Neural progenitor cell (in vitro differentiated cells): ENCODE data around the gene RWDD2A. TPM values are rescaled to one million over a fixed set of nuclear protein-coding genes. Genes with fewer than 3 reads are reported as not detected.

Experiments used
- DNase-seq: peaks from one replicate; pipeline ENCODE4 v3.0.0-alpha.2; 2016; ENCODE audit warnings: low spot score
- H2AFZ ChIP-seq: fragments of 200-600 bp; sonication (generic); replicated peaks from 2 replicates; pipeline ENCODE4 v1.6.1; 2016; ENCODE audit warnings: antibody characterized with exemption
- H3F3A ChIP-seq: fragments of 200-600 bp; sonication (generic); 2 replicates; pipeline ENCODE4 v1.6.1; 2016; ENCODE audit warnings: antibody characterized with exemption, low read depth
- H3K27ac ChIP-seq: fragments of 200-600 bp; sonication (generic); 2 replicates; pipeline ENCODE4 v1.5.1; 2016; ENCODE audit warnings: mild to moderate bottlenecking
- H3K27me3 ChIP-seq: fragments of 200-600 bp; sonication (generic); 2 replicates; pipeline ENCODE4 v1.6.1; 2016; ENCODE audit warnings: mild to moderate bottlenecking, moderate library complexity
- H3K36me3 ChIP-seq: fragments of 200-600 bp; sonication (generic); 2 replicates; pipeline ENCODE4 v1.5.1; 2016
- H3K4me1 ChIP-seq: fragments of 200-600 bp; sonication (generic); 2 replicates; pipeline ENCODE4 v1.6.1; 2016; ENCODE audit warnings: mixed run types
- H3K4me2 ChIP-seq: fragments of 200-600 bp; sonication (generic); 2 replicates; pipeline ENCODE4 v1.6.1; 2016
- H3K4me3 ChIP-seq: fragments of 200-600 bp; sonication (generic); 2 replicates; pipeline ENCODE4 v1.5.1; 2016
- H3K79me2 ChIP-seq: fragments of 200-600 bp; sonication (generic); 2 replicates; pipeline ENCODE4 v1.6.1; 2016; ENCODE audit warnings: low read depth
- H3K9ac ChIP-seq: fragments of 200-600 bp; sonication (generic); 2 replicates; pipeline ENCODE4 v1.6.1; 2016
- H3K9me3 ChIP-seq: fragments of 200-600 bp; sonication (generic); 2 replicates; pipeline ENCODE4 v1.5.1; 2016; ENCODE audit warnings: low read depth
- H4K20me1 ChIP-seq: fragments of 200-600 bp; sonication (generic); 2 replicates; pipeline ENCODE4 v1.6.1; 2016; ENCODE audit warnings: low read depth
- H3K27ac Mint-ChIP-seq: 3 replicates; pipeline ENCODE4 v1.8.0; 2021; ENCODE audit warnings: mixed read lengths
- H3K27me3 Mint-ChIP-seq: 2 replicates; pipeline ENCODE4 v1.8.0; 2022; ENCODE audit warnings: low read depth, mild to moderate bottlenecking, inconsistent platforms, moderate library complexity, mixed read lengths; ENCODE audit not compliant: insufficient read depth
- H3K36me3 Mint-ChIP-seq: 3 replicates; pipeline ENCODE4 v1.8.0; 2021; ENCODE audit warnings: mixed read lengths
- H3K4me1 Mint-ChIP-seq: 3 replicates; pipeline ENCODE4 v1.8.0; 2021; ENCODE audit warnings: mixed read lengths
- H3K4me3 Mint-ChIP-seq: 3 replicates; pipeline ENCODE4 v1.8.0; 2021; ENCODE audit warnings: mild to moderate bottlenecking, moderate library complexity, mixed read lengths
- H3K9me3 Mint-ChIP-seq: 3 replicates; pipeline ENCODE4 v1.8.0; 2020; ENCODE audit warnings: mixed read lengths
- CTCF ChIP-seq: fragments of 200-600 bp; sonication (generic); IDR thresholded peaks from 2 replicates; pipeline ENCODE4 v1.5.1; 2017; ENCODE audit warnings: antibody characterized with exemption, mild to moderate bottlenecking
- EZH2 ChIP-seq: fragments of 200-600 bp; sonication (generic); IDR thresholded peaks from 2 replicates; pipeline ENCODE4 v1.6.1; 2017; ENCODE audit warnings: antibody characterized with exemption, mild to moderate bottlenecking, moderate library complexity
- EZH2phosphoT487 ChIP-seq: fragments of 200-600 bp; sonication (generic); IDR thresholded peaks from 2 replicates; pipeline ENCODE4 v1.6.1; 2017; ENCODE audit warnings: antibody characterized with exemption
- total RNA-seq: library from RNA; depleted of rRNA; stranded (reverse); fragments of >200 nt; gene quantifications from 2 replicates; pipeline ENCODE4 v1.2.3, GENCODE V29; 2015; ENCODE audit warnings: low replicate concordance

Gene RWDD2A
- total RNA-seq, 1 donor from 2014 or later = 8.5 TPM

DNA sequence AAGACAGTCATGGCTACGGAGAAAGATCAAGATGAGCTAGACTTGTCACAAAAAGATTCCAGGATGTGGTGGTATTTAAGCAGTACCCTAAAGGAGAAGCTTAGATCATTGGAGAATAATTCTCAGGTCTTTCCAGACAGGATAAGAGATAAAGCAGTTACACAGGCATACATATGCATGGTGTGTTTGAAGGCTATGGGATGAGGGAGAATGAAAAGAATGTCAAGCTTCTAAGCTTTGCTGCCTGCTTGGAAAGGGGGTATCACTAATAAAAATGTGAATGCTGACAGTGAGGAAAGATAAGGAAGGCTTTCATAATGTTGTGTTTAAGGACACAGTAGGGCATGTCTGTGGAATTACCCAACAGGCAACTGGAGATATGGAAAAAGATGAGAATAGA lies 28.1 kb downstream of the RWDD2A start:
- H3K27ac Mint-ChIP-seq = no peak overlapping the region
- H3K79me2 ChIP-seq = no peaks in the 10 kb centered on the region
- no peak overlapping the region for H3K9ac ChIP-seq

DNA sequence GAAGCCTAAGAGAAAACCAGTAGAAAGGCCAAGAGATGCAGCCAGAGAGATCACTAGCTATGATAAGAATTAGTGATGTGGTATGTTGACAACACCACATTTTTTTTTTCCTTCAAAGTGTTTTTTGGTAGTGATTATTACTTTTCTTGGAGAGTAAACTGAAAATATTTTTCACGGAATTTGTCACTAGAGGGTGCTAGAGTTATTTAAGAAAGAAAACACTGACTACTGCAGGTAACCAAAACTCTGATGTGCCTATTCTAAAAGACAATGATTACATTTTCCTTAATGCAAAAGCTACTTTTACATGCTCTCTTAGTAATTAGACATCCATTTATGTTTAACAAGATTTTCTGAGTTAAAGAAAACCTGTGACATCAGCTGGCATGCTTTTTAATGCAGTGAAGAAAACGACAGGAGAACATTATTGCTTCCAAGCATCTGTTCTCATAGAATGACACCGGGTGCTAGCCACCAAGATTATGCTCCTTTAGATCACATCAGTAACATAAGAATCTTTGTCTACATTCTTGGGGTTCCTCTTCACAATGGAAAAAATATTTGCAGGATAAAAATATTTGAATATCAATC lies 28.8 kb downstream of the RWDD2A start:
- Mint-ChIP-seq H3K27me3 (no peaks in the 10 kb centered on the region), H3K4me1 (no peaks in the 10 kb centered on the region), H3K27ac (no peak overlapping the region), H3K36me3 (no peaks in the 10 kb centered on the region), H3K9me3 (no peaks in the 10 kb centered on the region), H3K4me3 (no peak overlapping the region)
- Histone ChIP-seq H3K79me2 (no peaks in the 10 kb centered on the region), H3F3A (no peaks in the 10 kb centered on the region), H3K36me3 (no peaks in the 10 kb centered on the region), H3K27me3 (no peaks in the 10 kb centered on the region), H4K20me1 (no peaks in the 10 kb centered on the region), H3K27ac (no peak overlapping the region), H3K4me3 (no peak overlapping the region), H3K9me3 (no peaks in the 10 kb centered on the region), H3K4me2 (no peak overlapping the region), H3K4me1 (no peaks in the 10 kb centered on the region), H3K9ac (no peak overlapping the region), H2AFZ (no peak overlapping the region)
- TF ChIP-seq CTCF = peak; percentile 73
- no peak for TF ChIP-seq EZH2
- DNase-seq = peak; percentile 65

More for the DNA sequence above, 28.1 kb downstream of the RWDD2A start:
- DNase-seq = no peak
- H3K4me1 Mint-ChIP-seq = no peaks in the 10 kb centered on the region
- Histone ChIP-seq H3K36me3 (no peaks in the 10 kb centered on the region), H3F3A (no peaks in the 10 kb centered on the region), H3K27me3 (no peaks in the 10 kb centered on the region), H2AFZ (no peak overlapping the region), H3K4me1 (no peaks in the 10 kb centered on the region), H3K4me2 (no peak overlapping the region), H3K4me3 (no peak overlapping the region), H3K27ac (no peak overlapping the region), H4K20me1 (no peaks in the 10 kb centered on the region), H3K9me3 (no peaks in the 10 kb centered on the region)
- H3K4me3 Mint-ChIP-seq = no peak overlapping the region
- no peaks in the 10 kb centered on the region for H3K9me3 Mint-ChIP-seq
- H3K36me3 Mint-ChIP-seq = no peaks in the 10 kb centered on the region
- H3K27me3 Mint-ChIP-seq = no peaks in the 10 kb centered on the region
- TF ChIP-seq EZH2 (no peak), CTCF (no peak), EZH2phosphoT487 (no peak)

GRCh38 chr6:83226517-83226916 lies 33.4 kb downstream of the RWDD2A start:
- Histone ChIP-seq H3K4me2 (no peak overlapping the region), H3K9ac (no peak overlapping the region), H3K4me1 (no peaks in the 10 kb centered on the region), H3K9me3 (no peaks in the 10 kb centered on the region), H3F3A (no peaks in the 10 kb centered on the region), H2AFZ (no peak overlapping the region), H3K36me3 (no peaks in the 10 kb centered on the region), H3K27me3 (no peaks in the 10 kb centered on the region), H3K79me2 (no peaks in the 10 kb centered on the region), H3K27ac (no peak overlapping the region), H4K20me1 (no peaks in the 10 kb centered on the region), H3K4me3 (no peak overlapping the region)
- TF ChIP-seq EZH2phosphoT487 (no peak), EZH2 (no peak), CTCF (no peak)
- Mint-ChIP-seq H3K36me3 (no peaks in the 10 kb centered on the region), H3K4me1 (no peaks in the 10 kb centered on the region), H3K4me3 (no peak overlapping the region), H3K9me3 (no peaks in the 10 kb centered on the region), H3K27ac (no peak overlapping the region), H3K27me3 (no peaks in the 10 kb centered on the region)
- DNase-seq = no peak
